ENCODE measurements around the gene HK1.
"Not testable (repeated sequence)": the region's sequence is repeated elsewhere in the genome, so short reads cannot be mapped to it uniquely, and the experiment has no call there.

The HK1 gene

GRCh38 chr10:69308304-69308703 is 30.0 kb downstream of the HK1 start:
- H3K9me3 Mint-ChIP-seq; H3K27me3 Mint-ChIP-seq; DNase-seq; ATAC-seq (replicated peaks); H3K4me3 Mint-ChIP-seq; H3K36me3 Mint-ChIP-seq; H3K27ac Mint-ChIP-seq; H3K4me1 Mint-ChIP-seq: not testable (repeated sequence)

DNA sequence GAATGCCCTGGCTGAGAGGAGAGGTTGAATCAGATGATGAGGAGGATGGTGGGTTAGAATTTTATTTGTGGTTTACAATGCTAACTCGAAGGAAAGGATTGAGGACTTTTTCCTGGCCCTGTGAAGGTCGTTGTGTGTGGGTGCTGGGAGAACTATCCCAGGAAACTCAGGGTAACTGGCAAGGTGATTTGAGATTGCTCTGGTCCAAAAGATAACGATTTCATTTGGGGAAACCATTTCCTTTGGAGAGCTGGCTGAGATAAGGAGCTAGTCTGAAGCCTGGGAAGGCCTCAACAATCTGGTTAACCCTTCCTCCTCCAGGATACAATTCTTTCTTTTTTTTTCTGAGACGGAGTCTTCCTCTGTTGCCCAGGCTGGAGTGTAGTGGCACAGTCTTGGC is 33.0 kb downstream of the HK1 start:
- H3K27ac Mint-ChIP-seq = no peak overlapping the region
- no peaks in the 10 kb centered on the region for H3K27me3 Mint-ChIP-seq

GRCh38 chr10:69312528-69312927 is 34.2 kb downstream of the HK1 start:
- ATAC-seq (replicated peaks) = no peak
- Mint-ChIP-seq H3K4me1 (peaks cover 1 to 3% of the 10 kb centered on the region in 2 donors), H3K27ac (no peak overlapping the region), H3K27me3 (no peaks in the 10 kb centered on the region), H3K36me3 (no peaks in the 10 kb centered on the region), H3K9me3 (no peaks in the 10 kb centered on the region), H3K4me3 (no peak overlapping the region)
- no peak for DNase-seq

More for the DNA sequence above, 33.0 kb downstream of the HK1 start:
- no peaks in the 10 kb centered on the region for H3K4me1 Mint-ChIP-seq
- no peaks in the 10 kb centered on the region for H3K36me3 Mint-ChIP-seq
- ATAC-seq (replicated peaks) (no peak), DNase-seq (no peak)
- H3K4me3 Mint-ChIP-seq = no peak overlapping the region
- no peaks in the 10 kb centered on the region for H3K9me3 Mint-ChIP-seq

DNA sequence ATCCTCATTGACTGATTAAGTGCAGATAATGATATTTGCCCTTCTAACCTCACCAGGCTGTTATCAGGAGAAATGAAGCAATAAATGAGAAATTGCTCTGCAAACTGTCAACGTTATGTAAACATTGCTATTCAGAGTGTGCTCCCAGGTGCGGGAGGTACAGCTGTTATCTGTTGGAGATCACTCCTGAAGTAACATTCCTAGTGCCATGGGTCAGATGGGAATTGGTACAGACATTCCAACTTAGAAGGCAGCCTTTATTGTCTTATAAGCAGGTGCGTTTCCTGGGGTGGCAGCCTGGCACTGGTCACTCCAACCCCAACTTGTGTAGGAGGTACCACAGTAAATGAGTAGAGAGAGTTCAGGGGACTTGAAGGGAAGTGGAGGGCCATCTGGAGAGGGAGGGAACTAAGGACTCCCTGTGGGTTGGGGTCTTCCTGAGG is 36.8 kb downstream of the HK1 start:
- Mint-ChIP-seq H3K4me3 (no peak overlapping the region), H3K9me3 (no peaks in the 10 kb centered on the region), H3K27me3 (no peaks in the 10 kb centered on the region), H3K27ac (no peak overlapping the region), H3K36me3 (no peaks in the 10 kb centered on the region), H3K4me1 (peaks cover 7 to 21% of the 10 kb centered on the region in 2 donors)
- ATAC-seq (replicated peaks) (no peak), DNase-seq (no peak)

DNA sequence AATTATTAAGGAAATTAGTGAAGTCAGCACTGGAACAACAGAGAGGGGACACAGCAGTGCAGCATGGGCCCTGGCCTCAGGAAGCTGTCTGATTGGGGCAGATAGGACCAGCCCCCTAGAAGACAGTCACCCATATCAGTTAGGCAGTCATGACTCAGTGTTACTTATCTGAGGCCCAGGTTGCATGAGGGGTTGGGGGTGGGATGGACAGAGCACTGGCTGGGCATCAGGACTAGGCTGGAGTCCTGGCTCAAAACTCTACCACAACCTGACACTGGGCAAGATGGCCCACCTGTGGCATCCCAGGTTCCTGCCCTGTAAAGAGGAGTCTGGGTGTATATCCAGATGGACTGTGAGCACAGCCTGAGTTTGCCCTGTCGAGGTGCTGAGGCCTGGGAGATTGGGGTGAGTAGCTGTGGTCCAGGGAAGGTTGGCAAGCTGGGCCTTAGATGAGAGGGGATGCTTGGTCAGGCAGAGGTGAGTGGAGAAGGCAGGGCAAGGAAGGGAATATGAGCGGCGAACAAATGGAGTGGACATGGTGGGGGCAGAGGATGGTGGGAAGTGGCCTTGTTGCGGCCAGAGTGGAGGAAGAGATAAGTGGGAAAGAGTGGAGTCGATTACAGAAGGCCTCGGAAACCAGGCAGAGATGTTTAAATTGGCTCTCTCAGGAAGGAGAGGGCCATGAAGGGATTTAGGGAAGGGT is 37.5 kb downstream of the HK1 start:
- Mint-ChIP-seq H3K4me1 (peaks cover 10 to 27% of the 10 kb centered on the region in 2 donors), H3K27ac (no peak overlapping the region), H3K4me3 (no peak overlapping the region), H3K27me3 (no peaks in the 10 kb centered on the region), H3K9me3 (no peaks in the 10 kb centered on the region), H3K36me3 (no peaks in the 10 kb centered on the region)
- DNase-seq = no peak
- no peak for ATAC-seq (replicated peaks)

DNA sequence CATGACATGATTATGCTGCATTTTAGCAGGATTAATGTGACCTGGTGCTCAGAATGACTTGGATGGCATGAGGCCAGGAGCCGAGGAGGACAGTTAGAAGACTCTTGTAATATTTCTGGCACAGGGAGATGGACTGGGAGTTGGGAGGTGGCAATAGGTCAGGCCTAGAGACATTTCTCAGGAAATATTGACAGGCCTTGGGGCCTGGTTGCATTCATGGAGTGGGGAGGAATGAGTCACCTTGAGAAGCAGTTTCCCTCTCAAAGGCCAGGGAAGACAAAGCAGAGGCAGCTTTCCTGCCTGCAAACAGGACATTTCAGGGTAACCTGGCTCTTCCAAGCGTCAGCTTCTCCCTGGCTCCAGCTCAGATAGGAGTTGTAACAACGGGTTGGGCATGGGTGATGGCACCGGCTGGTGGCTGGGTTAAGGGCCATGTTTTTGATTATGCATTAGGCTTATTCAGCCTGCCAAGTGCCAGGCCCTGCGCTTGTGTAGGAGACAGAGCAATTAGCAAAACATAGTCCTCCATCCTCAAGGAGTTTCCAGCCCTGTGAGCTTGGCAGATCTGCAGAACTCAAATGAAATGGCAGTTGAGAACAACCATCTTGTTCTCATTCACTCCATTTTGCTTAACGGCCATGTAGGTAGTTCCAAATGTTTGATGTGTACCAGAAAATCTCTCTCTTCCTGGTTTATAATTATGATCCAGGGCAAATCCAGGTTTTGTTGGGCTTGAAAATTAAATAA is 38.2 kb downstream of the HK1 start:
- H3K27me3 Mint-ChIP-seq = no peaks in the 10 kb centered on the region
- peaks cover 10 to 34% of the 10 kb centered on the region in 2 donors for H3K4me1 Mint-ChIP-seq
- ATAC-seq (replicated peaks) (no peak), DNase-seq (no peak)
- H3K27ac Mint-ChIP-seq = no peak overlapping the region
- no peaks in the 10 kb centered on the region for H3K36me3 Mint-ChIP-seq
- no peak overlapping the region for H3K4me3 Mint-ChIP-seq
- H3K9me3 Mint-ChIP-seq = no peaks in the 10 kb centered on the region

- Mint-ChIP-seq H3K27me3 (no peaks in the 10 kb centered on the region), H3K9me3 (no peaks in the 10 kb centered on the region), H3K36me3 (no peaks in the 10 kb centered on the region), H3K27ac (peak overlapping the region; percentile 96), H3K4me3 (peak overlapping the region in 1 of 2 donors; percentile 99), H3K4me1 (peaks cover 10 to 36% of the 10 kb centered on the region in 2 donors)
- no peak for ATAC-seq (replicated peaks)
- no peak for DNase-seq
Measured at GRCh38 chr10:69317175-69317604, 38.9 kb downstream of the HK1 start.

DNA sequence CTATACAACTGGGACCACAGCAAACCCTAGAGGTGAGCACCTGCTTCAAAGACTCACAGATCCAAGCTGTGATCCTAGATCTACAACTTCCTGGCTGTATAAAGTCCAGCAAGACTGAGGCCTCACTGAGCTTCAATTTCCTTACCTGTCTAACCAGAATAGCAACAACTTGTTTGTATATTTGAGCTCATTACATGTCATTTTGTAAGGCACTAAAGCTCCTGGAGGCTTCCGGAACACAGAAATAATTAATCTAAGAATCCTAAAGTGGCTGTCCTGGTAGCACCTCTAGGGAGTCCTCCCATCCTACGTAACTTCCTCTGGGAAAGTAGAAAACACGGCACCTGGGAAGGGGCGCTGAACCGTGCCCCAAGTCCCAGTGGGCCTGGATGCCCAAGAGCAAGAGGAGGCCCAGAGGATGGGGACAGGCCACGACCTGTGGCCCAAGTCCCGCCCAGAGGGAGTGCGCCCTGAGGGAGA is 39.4 kb downstream of the HK1 start:
- Mint-ChIP-seq H3K9me3 (no peaks in the 10 kb centered on the region), H3K27ac (peak overlapping the region; percentile 96), H3K4me3 (peak overlapping the region; percentile 97 to 99), H3K4me1 (peaks cover 10 to 36% of the 10 kb centered on the region in 2 donors), H3K36me3 (no peaks in the 10 kb centered on the region), H3K27me3 (no peaks in the 10 kb centered on the region)
- DNase-seq = no peak
- ATAC-seq (replicated peaks) = no peak

DNA sequence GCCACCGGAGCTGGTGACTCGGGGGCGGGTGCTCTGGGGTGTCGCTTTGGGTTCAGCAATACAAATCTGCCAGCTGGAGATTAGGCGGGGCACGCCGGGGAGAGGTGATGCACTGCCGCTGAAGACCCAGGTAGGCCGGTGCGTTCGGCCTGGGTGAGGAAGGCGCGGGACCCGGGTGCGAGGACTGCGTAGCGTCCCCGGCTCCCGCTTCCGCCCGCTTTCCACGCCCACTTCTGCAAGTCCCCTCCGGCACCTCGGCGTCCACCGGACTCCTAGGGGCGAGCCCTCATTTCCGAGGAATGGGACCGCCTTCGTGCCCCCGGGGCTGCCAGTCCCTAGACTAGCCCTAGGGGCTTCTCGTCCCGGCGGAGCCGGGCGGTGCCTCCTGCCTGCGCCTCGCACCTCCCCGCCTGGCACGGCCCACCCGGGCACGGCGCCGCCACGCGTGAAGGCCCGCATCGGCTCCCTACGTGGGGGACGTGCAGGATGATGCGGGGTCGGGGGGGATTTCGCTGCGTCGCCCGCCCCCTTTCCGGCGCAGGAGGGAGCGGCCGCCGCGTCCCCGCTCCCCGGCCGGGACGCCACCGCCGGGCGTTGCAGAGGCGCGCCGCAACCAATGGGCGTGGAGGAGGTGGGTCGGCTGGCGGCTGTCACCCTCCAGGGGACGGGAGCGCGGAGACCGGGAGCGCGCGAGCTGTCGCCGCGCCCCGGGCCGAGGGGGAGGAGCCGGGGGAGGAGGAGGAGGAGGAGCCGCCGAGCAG is 40.0 kb downstream of the HK1 start:
- peak; percentile 90 to 93 for ATAC-seq (replicated peaks)
- H3K4me1 Mint-ChIP-seq = peaks cover 10 to 36% of the 10 kb centered on the region in 2 donors

GRCh38 chr10:69318867-69319727 is 40.8 kb downstream of the HK1 start:
- no peaks in the 10 kb centered on the region for H3K36me3 Mint-ChIP-seq
- peak overlapping the region; percentile 96 for H3K27ac Mint-ChIP-seq
- peaks cover 13 to 36% of the 10 kb centered on the region in 2 donors for H3K4me1 Mint-ChIP-seq
- DNase-seq = peak; percentile 30
- peak; percentile 26 to 31 for ATAC-seq (replicated peaks)
- H3K27me3 Mint-ChIP-seq = no peaks in the 10 kb centered on the region
- H3K9me3 Mint-ChIP-seq = no peaks in the 10 kb centered on the region
- H3K4me3 Mint-ChIP-seq = peak overlapping the region; percentile 97 to 99

More for the DNA sequence above, 40.0 kb downstream of the HK1 start:
- Mint-ChIP-seq H3K4me3 (peak overlapping the region; percentile 97 to 99), H3K36me3 (no peaks in the 10 kb centered on the region), H3K9me3 (no peaks in the 10 kb centered on the region), H3K27me3 (no peaks in the 10 kb centered on the region), H3K27ac (peak overlapping the region; percentile 96)
- DNase-seq = peak; percentile 89

DNA sequence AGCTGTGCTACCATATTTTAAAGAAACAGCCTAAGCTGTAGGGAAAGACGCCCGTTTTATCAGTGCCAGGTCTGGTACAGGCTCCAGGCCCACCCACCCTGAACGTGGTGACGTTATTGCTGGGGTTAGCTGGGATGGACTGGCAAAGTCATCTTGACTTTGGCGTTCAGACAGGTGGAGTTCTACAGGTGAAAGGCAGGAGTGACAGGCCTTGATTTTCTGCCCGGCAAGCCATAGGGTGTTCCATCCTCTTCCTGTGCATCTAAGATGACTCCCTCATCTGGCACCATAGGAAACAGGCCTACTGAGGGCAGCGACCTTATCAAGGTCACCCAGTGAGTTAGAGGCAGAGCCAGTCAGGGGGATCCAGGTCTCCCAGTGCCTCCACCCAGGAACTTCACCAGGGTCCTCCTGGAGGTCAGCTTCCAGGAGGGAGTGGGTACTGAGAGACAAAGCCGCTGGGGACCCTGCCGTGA is 41.6 kb downstream of the HK1 start:
- Mint-ChIP-seq H3K27ac (peak overlapping the region; percentile 96), H3K9me3 (no peaks in the 10 kb centered on the region), H3K4me3 (peak overlapping the region; percentile 97 to 99), H3K4me1 (peaks cover 13 to 36% of the 10 kb centered on the region in 2 donors), H3K36me3 (no peaks in the 10 kb centered on the region), H3K27me3 (no peaks in the 10 kb centered on the region)
- no peak for DNase-seq
- no peak for ATAC-seq (replicated peaks)

GRCh38 chr10:69320521-69320920 is 42.2 kb downstream of the HK1 start:
- DNase-seq = no peak
- Mint-ChIP-seq H3K36me3 (no peaks in the 10 kb centered on the region), H3K27ac (no peak overlapping the region), H3K4me3 (peak overlapping the region; percentile 13 to 99), H3K4me1 (peaks cover 13 to 36% of the 10 kb centered on the region in 2 donors), H3K9me3 (no peaks in the 10 kb centered on the region), H3K27me3 (no peaks in the 10 kb centered on the region)
- ATAC-seq (replicated peaks) = no peak

GRCh38 chr10:69321039-69321715 is 42.9 kb downstream of the HK1 start:
- DNase-seq (no peak), ATAC-seq (replicated peaks) (no peak)
- Mint-ChIP-seq H3K4me1 (peaks cover 14 to 38% of the 10 kb centered on the region in 2 donors), H3K27ac (no peak overlapping the region), H3K27me3 (no peaks in the 10 kb centered on the region), H3K4me3 (no peak overlapping the region), H3K9me3 (no peaks in the 10 kb centered on the region), H3K36me3 (no peaks in the 10 kb centered on the region)
